C4-2B (cell line): ENCODE results near the gene POMT1.
"Not testable (repeated sequence)": the region's sequence is repeated elsewhere in the genome, so short reads cannot be mapped to it uniquely, and the experiment has no call there.

Experiments used
- H3K27ac ChIP-seq: fragments of 450-650 bp; 2 replicates; pipeline ENCODE4 v1.5.1; 2017
- CTCF ChIP-seq: fragments of 450-650 bp; conservative IDR thresholded peaks from 2 replicates; pipeline ENCODE4 v1.5.1; 2017; ENCODE audit warnings: mild to moderate bottlenecking
- ZFX ChIP-seq: fragments of 450-650 bp; IDR thresholded peaks from 2 replicates; pipeline ENCODE4 v1.6.1; 2017

POMT1 gene

DNA sequence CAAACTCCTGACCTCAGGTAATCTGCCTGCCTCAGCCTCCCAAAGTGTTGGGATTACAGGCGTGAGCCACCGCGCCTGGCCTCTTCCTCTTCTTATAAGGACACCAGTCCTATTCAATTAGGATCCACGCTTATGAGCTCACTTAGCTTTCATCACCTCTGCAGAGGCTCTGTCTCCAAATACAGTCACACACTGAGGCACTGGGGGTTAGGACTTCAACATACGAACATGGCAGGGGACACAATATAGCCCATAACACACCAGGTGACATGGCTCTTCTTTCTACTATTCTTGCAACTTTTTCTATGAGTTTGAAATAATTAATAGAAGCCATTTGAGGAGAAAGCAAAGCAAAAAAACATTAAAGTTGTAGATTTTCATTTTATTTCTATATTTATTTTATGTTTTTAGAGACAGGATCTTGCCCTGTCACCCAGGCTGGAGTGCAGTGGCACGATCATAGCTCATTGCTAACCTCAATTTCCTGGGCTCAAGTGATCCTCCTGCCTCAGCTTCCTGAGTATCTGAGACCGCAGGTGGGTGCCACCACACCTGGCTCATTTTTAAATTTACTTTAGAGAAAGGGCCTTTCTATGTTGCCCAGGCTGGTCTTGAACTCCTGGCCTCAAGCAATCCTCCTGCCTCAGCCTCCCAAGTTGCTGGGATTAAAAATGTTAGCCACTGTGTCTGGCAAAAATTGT is 36.7 kb downstream of the POMT1 start:
- TF ChIP-seq CTCF (no peak), ZFX (no peak)
- H3K27ac ChIP-seq = no peak overlapping the region

- TF ChIP-seq ZFX = no peak
- no peak for TF ChIP-seq CTCF
Observed at GRCh38 chr9:131543141-131543540, 40.4 kb downstream of the POMT1 start.

DNA sequence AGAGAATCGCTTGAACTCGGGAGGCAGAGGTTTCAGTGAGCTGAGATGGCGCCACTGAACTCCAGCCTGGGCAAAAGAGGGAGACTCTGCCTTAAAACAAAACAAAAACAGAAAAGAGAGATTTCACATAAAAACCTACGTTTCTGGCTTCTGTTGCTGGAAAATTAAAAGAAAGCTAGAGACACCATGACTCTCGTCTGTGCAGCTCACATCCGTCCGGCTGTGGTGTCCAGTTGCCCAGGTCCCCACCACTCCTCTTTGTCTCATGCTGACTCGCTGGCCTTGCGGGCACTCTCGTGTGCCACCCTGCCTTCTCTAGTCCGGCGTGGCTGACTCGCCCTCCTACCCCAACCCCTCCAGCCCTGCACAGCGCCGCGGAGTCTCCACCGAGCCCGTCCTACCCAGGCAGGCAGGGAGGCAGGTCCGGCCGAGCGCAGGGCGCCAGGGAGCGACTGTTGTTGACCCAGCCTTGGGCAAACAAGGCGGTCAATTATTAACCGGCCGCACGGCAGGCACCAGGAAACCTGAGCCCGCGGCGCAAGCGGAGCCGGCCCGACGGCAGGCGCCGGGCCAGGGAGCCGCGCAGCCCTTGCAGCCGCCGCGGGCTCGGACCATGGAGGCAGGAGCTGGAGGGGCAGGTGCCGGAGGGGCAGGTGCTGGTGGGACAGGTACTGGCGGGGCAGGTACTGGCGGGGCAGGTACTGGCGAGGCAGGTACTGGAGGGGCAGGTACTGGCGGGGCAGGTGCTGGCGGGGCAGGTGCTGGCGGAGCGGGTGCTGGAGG is 42.5 kb downstream of the POMT1 start, which contains the start of gene PRRT1B:
Gene PRRT1B (plus strand): TSS at position 521 of the 783 bp plus-strand sequence. CDS start 93 bp downstream, at position 614.
- TF ChIP-seq CTCF = no peak
- no peak for TF ChIP-seq ZFX
- H3K27ac ChIP-seq = peak within 1 kb of the TSS; percentile 60

More at GRCh38 chr9:131543141-131543540, 40.4 kb downstream of the POMT1 start:
- no peak overlapping the region for H3K27ac ChIP-seq

DNA sequence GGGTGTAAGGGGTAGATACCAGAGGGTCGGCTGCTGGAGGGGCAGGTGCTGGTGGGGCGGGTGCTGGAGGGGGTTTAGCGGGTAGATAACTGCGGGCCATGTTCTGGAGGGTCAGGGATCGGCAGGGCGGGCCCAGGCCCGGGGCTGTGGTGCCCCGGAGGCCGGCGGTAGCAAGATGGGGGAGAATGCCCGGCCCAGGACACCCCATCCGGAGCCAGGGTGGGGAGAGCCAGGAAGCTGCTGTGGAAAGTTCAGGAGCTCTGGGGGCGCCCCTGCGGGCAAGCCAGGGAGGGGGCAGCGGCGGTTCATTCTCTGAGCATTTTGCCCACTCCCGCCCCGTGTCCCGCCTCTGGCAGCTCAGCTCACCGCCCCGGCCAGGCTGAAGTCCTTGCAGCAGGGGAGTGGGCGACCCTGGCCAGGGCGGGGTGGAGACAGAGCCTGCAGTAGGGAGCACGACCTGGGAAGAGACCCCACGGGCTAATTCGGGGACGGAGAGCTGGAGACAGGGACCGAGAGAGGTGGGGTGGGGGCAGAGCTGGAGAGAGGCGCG is 43.1 kb downstream of the POMT1 start:
- peak overlapping the region; percentile 60; the same call in 1 of the 2 replicates for H3K27ac ChIP-seq
- TF ChIP-seq CTCF = no peak
- no peak for TF ChIP-seq ZFX

- H3K27ac ChIP-seq = peak overlapping the region; percentile 60; the same call in 1 of the 2 replicates
- no peak for TF ChIP-seq CTCF
- no peak for TF ChIP-seq ZFX
Observed at GRCh38 chr9:131546336-131547084, 43.8 kb downstream of the POMT1 start.

DNA sequence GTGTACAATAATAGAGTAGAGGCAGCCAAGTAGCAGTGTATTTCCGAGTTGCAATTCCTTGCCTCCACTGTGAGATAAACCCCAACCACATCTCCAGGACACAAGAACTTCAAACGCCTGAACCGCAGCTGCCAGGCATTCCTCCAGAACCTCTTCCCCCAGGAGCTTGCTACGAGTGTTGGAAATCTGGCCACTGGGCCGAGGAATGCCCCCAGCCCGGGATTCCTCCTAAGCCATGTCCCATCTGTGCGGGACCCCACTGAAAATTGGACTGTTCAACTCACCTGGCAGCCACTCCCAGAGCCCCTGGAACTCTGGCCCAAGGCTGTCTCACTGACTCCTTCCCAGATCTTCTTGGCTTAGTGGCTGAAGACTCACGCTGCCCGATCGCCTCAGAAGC is 46.5 kb downstream of the POMT1 start:
- not testable (repeated sequence) for H3K27ac ChIP-seq

- not testable (repeated sequence) for H3K27ac ChIP-seq
Observed at GRCh38 chr9:131550465-131550864, 47.7 kb downstream of the POMT1 start.

DNA sequence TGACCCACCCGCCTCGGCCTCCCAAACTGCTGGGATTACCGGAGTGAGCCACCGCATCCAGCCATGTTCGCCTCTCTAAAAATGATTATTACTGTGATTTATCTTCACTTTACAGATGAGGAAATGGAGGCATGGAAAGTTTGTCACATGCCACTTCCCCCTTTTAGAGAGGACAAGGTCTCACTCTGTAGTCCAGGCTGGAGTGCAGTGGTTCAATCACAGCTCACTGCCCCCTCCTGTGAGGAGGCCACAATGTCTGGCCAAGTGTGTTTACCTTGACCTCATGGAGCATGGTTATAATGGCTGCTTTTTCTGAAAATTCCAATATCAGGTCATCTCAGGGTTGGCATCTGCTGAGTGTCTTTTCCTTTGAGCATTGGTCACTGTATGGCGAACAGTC is 49.3 kb downstream of the POMT1 start:
- H3K27ac ChIP-seq = no peak overlapping the region
- TF ChIP-seq ZFX (no peak), CTCF (no peak)
